H1 (cell line): Measurements from ENCODE around the gene SERPINB11. TPM values are rescaled to one million over a fixed set of nuclear protein-coding genes. Genes with fewer than 3 reads are reported as not detected.

ENCODE experiments used
- CTCF ChIA-PET: fragments of 300-600 bp; sonication (Branson Sonifier 250); formaldehyde crosslinking; loops from one replicate; lab custom pipeline; 2021; ENCODE audit not compliant: partially characterized antibody; lab: Charles Lee
- POLR2A ChIA-PET: fragments of 300-600 bp; sonication (Branson Sonifier 250); formaldehyde crosslinking; loops from one replicate; lab custom pipeline; 2021; ENCODE audit warnings: inconsistent platforms; ENCODE audit not compliant: partially characterized antibody; lab: Charles Lee
- DNase-seq, 2 experiments: peaks; one replicate each; pipeline versions ENCODE4 v3.0.0 to v3.0.0-alpha.2; 2010 to 2022; ENCODE audit warnings: low spot score in 2 of 2, low read depth in 1 of 2, mixed read lengths in 1 of 2
- FAIRE-seq: peaks from 2 replicates; lab custom pipeline; 2011; peaks lifted over from hg19 to GRCh38; lab: Jason Lieb, UNC
- H2AFZ ChIP-seq: 2 replicates; pipeline ENCODE4 v1.8.1; 2012; ENCODE audit warnings: low read length, inconsistent platforms
- H2AK5ac ChIP-seq: 2 replicates; pipeline ENCODE4 v1.6.1; 2013; ENCODE audit warnings: low read depth, low read length
- H2BK120ac ChIP-seq: replicated peaks from 2 replicates; pipeline ENCODE3; 2013; ENCODE audit warnings: low read depth, low read length, inconsistent platforms
- H2BK12ac ChIP-seq: 2 replicates; pipeline ENCODE4 v1.6.1; 2013; ENCODE audit warnings: low read depth, low read length
- H2BK15ac ChIP-seq: 2 replicates; pipeline ENCODE4 v1.6.1; 2013; ENCODE audit warnings: low read length
- H2BK20ac ChIP-seq: 2 replicates; pipeline ENCODE4 v1.6.1; 2013; ENCODE audit warnings: low read length
- H2BK5ac ChIP-seq: 2 replicates; pipeline ENCODE4 v1.6.1; 2013; ENCODE audit warnings: low read depth, low read length
- H3K14ac ChIP-seq: 2 replicates; pipeline ENCODE4 v1.6.1; 2013; ENCODE audit warnings: inconsistent platforms; ENCODE audit not compliant: insufficient read length
- H3K18ac ChIP-seq: 2 replicates; pipeline ENCODE4 v1.6.1; 2013; ENCODE audit warnings: low read length; ENCODE audit errors: extremely low read depth
- H3K23ac ChIP-seq: 2 replicates; pipeline ENCODE4 v1.6.1; 2013; ENCODE audit warnings: inconsistent platforms; ENCODE audit not compliant: insufficient read length
- H3K23me2 ChIP-seq: 2 replicates; pipeline ENCODE4 v1.6.1; 2013; ENCODE audit warnings: low read depth, low read length
- H3K27ac ChIP-seq: 2 replicates; pipeline ENCODE4 v1.6.1; 2011; ENCODE audit warnings: low read depth, low read length, inconsistent platforms
- H3K27me3 ChIP-seq, 4 experiments: replicated peaks in 1 of 4; 1 replicate in 1 of 4; 2 replicates in 3 of 4; pipeline versions ENCODE4 v1.6.1 to v1.8.1; 2011 to 2013; ENCODE audit warnings: low read length in 3 of 4, mild to moderate bottlenecking in 3 of 4, inconsistent platforms in 2 of 4, mixed read lengths in 2 of 4, moderate library complexity in 1 of 4; ENCODE audit not compliant: control insufficient read depth in 3 of 4, insufficient read depth in 3 of 4; ENCODE audit errors: extremely low read depth in 1 of 4
- H3K36me3 ChIP-seq, 4 experiments: 2 replicates each; pipeline versions ENCODE4 v1.6.1 to v1.8.1; 2011 to 2013; ENCODE audit warnings: mild to moderate bottlenecking in 4 of 4, low read length in 3 of 4, moderate library complexity in 2 of 4, control low read depth in 1 of 4, inconsistent platforms in 1 of 4; ENCODE audit not compliant: insufficient read depth in 4 of 4, control insufficient read depth in 2 of 4
- H3K4ac ChIP-seq: replicated peaks from 2 replicates; pipeline ENCODE3; 2013; ENCODE audit warnings: low read length, low read depth, mixed read lengths, inconsistent platforms; ENCODE audit not compliant: insufficient read length
- H3K4me1 ChIP-seq, 4 experiments: replicated peaks in 1 of 4; 1 replicate in 1 of 4; 2 replicates in 3 of 4; pipeline versions ENCODE4 v1.6.1 to v1.8.1; 2011 to 2013; ENCODE audit warnings: low read length in 3 of 4, inconsistent platforms in 2 of 4, mixed read lengths in 1 of 4; ENCODE audit not compliant: insufficient read depth in 4 of 4, control insufficient read depth in 3 of 4
- H3K4me2 ChIP-seq, 2 experiments: 2 replicates each; pipeline versions ENCODE4 v1.6.1 to v1.8.1; 2011 to 2013; ENCODE audit warnings: low read depth in 2 of 2, low read length in 2 of 2, control low read depth in 1 of 2, inconsistent platforms in 1 of 2, mild to moderate bottlenecking in 1 of 2; ENCODE audit not compliant: insufficient read depth in 1 of 2
- H3K4me3 ChIP-seq, 4 experiments: fragments of 200-600, 300-600 bp in 1 of 4; sonication (generic), shearing (Covaris generic), sonication (Bioruptor Twin) in 1 of 4; 2 replicates each; pipeline versions ENCODE4 v1.5.1 to v1.8.1; 2011 to 2016; ENCODE audit warnings: low read length in 4 of 4, low read depth in 3 of 4, control low read depth in 2 of 4, inconsistent platforms in 2 of 4, mild to moderate bottlenecking in 2 of 4, mixed read lengths in 1 of 4, moderate library complexity in 1 of 4; ENCODE audit not compliant: insufficient read depth in 2 of 4; ENCODE audit errors: extremely low read depth in 1 of 4
- H3K56ac ChIP-seq: replicated peaks from 2 replicates; pipeline ENCODE3; 2013; ENCODE audit warnings: low read depth, mild to moderate bottlenecking, mixed read lengths, low read length, inconsistent platforms; ENCODE audit not compliant: insufficient read length
- H3K79me1 ChIP-seq: 2 replicates; pipeline ENCODE4 v1.6.1; 2013; ENCODE audit warnings: low read depth, low read length, control low read depth
- H3K79me2 ChIP-seq, 2 experiments: 2 replicates each; pipeline versions ENCODE4 v1.6.1 to v1.8.1; 2012 to 2013; ENCODE audit warnings: low read length in 2 of 2, mild to moderate bottlenecking in 2 of 2, inconsistent platforms in 1 of 2; ENCODE audit not compliant: insufficient read depth in 2 of 2, control insufficient read depth in 1 of 2
- H3K9ac ChIP-seq, 4 experiments: replicated peaks in 1 of 4; 1 replicate in 1 of 4; 2 replicates in 3 of 4; pipeline versions ENCODE4 v1.6.1 to v1.8.1; 2011 to 2013; ENCODE audit warnings: low read depth in 3 of 4, low read length in 3 of 4, control low read depth in 2 of 4, mild to moderate bottlenecking in 2 of 4, moderate library complexity in 2 of 4, inconsistent platforms in 1 of 4; ENCODE audit errors: extremely low read depth in 1 of 4
- H3K9me3 ChIP-seq, 2 experiments: 2 replicates each; pipeline versions ENCODE4 v1.6.1 to v1.8.1; 2012 to 2013; ENCODE audit warnings: mild to moderate bottlenecking in 2 of 2, moderate library complexity in 2 of 2, control low read depth in 1 of 2, inconsistent platforms in 1 of 2, low read depth in 1 of 2, low read length in 1 of 2, mixed read lengths in 1 of 2; ENCODE audit not compliant: insufficient read depth in 2 of 2
- H4K20me1 ChIP-seq, 2 experiments: replicated peaks in 1 of 2; 2 replicates each; pipeline versions ENCODE3 to v1.8.1; 2011 to 2013; ENCODE audit warnings: inconsistent platforms in 2 of 2, low read length in 2 of 2, mild to moderate bottlenecking in 1 of 2; ENCODE audit not compliant: insufficient read depth in 2 of 2, control insufficient read depth in 1 of 2
- H4K5ac ChIP-seq: 2 replicates; pipeline ENCODE4 v1.6.1; 2013; ENCODE audit warnings: low read length, low read depth, mixed read lengths, inconsistent platforms; ENCODE audit not compliant: insufficient read length
- H4K8ac ChIP-seq: 2 replicates; pipeline ENCODE4 v1.8.0; 2013; ENCODE audit warnings: mild to moderate bottlenecking, moderate library complexity, low read length, inconsistent platforms; ENCODE audit not compliant: insufficient read depth; ENCODE audit errors: extremely low read depth
- H4K91ac ChIP-seq: replicated peaks from 2 replicates; pipeline ENCODE3; 2013; ENCODE audit warnings: low read length, mixed read lengths, inconsistent platforms; ENCODE audit not compliant: insufficient read length
- ASH2L ChIP-seq: fragments of 200-600, 300-600 bp; sonication (generic); IDR thresholded peaks from one replicate; pipeline ENCODE4 v1.7.1; 2017; ENCODE audit warnings: low read length
- CHD2 ChIP-seq: IDR thresholded peaks from 2 replicates; pipeline ENCODE4 v1.6.1; 2012; ENCODE audit warnings: low read length, improper control_type of control experiment
- CREB1 ChIP-seq: IDR thresholded peaks from 2 replicates; pipeline ENCODE4 v1.6.1; 2012; ENCODE audit warnings: inconsistent platforms
- CTBP2 ChIP-seq: IDR thresholded peaks from 2 replicates; pipeline ENCODE4 v1.7.0; 2011; ENCODE audit warnings: borderline replicate concordance, mild to moderate bottlenecking, moderate library complexity, mixed read lengths, low read length; ENCODE audit not compliant: insufficient read depth, insufficient read length
- EZH2 ChIP-seq: fragments of 200-600 bp; sonication (generic); IDR thresholded peaks from 2 replicates; pipeline ENCODE4 v1.7.1; 2012; ENCODE audit warnings: low read depth, mild to moderate bottlenecking, moderate library complexity, low read length, inconsistent platforms; ENCODE audit not compliant: severe bottlenecking
- HDAC6 ChIP-seq: IDR thresholded peaks from one replicate; pipeline ENCODE4 v1.7.1; 2012; ENCODE audit warnings: low read depth, mild to moderate bottlenecking, inconsistent platforms, low read length, moderate library complexity
- JUN ChIP-seq: IDR thresholded peaks from 2 replicates; pipeline ENCODE4 v1.6.1; 2011; ENCODE audit warnings: low read depth, mild to moderate bottlenecking, improper control_type of control experiment, low read length
- JUND ChIP-seq: IDR thresholded peaks from 2 replicates; pipeline ENCODE4 v1.6.1; 2011; ENCODE audit warnings: mild to moderate bottlenecking, improper control_type of control experiment, low read length
- MAFK ChIP-seq: IDR thresholded peaks from 2 replicates; pipeline ENCODE4 v1.6.1; 2012; ENCODE audit warnings: low read depth, mild to moderate bottlenecking, improper control_type of control experiment, low read length
- RNF2 ChIP-seq: fragments of 200-900, 300-1000 bp; sonication (generic); IDR thresholded peaks from 2 replicates; pipeline ENCODE4 v1.7.1; 2016; ENCODE audit warnings: borderline replicate concordance, low read depth, mild to moderate bottlenecking, antibody characterized with exemption, low read length; ENCODE audit not compliant: poor library complexity, severe bottlenecking; ENCODE audit errors: missing control alignments
- SAP30 ChIP-seq: fragments of 300-600 bp; sonication (generic); IDR thresholded peaks from 2 replicates; pipeline ENCODE4 v1.7.1; 2012; ENCODE audit warnings: low read length, moderate library complexity, mild to moderate bottlenecking, inconsistent platforms; ENCODE audit not compliant: insufficient read depth, insufficient replicate concordance
- SIRT6 ChIP-seq: IDR thresholded peaks from one replicate; pipeline ENCODE4 v1.7.1; 2012; ENCODE audit warnings: low read length, inconsistent platforms
- SUZ12 ChIP-seq: fragments of 200-600 bp; sonication (generic); IDR thresholded peaks from 2 replicates; pipeline ENCODE4 v1.6.1; 2012; ENCODE audit warnings: mild to moderate bottlenecking, inconsistent platforms, low read length, moderate library complexity, mixed read lengths
- TAF1 ChIP-seq: IDR thresholded peaks from 2 replicates; pipeline ENCODE4 v1.6.1; 2011; ENCODE audit warnings: mild to moderate bottlenecking, low read depth, low read length
- TCF12 ChIP-seq: IDR thresholded peaks from 2 replicates; pipeline ENCODE4 v1.6.1; 2011; ENCODE audit warnings: low read depth, mild to moderate bottlenecking, low read length
- WGBS, 2 experiments: shearing (Covaris generic) in 1 of 2; methylation state at CpG; one replicate each; pipeline versions ENCODE4 v1.1.6 to v1.1.7; 2013 to 2015; ENCODE audit warnings: low lambda C conversion rate in 2 of 2, mixed read lengths in 2 of 2, inconsistent platforms in 1 of 2, low coverage in 1 of 2, missing lambda C conversion rate in 1 of 2; ENCODE audit not compliant: insufficient replicate concordance in 2 of 2, insufficient coverage in 1 of 2, insufficient read length in 1 of 2; ENCODE audit errors: extremely low coverage in 1 of 2, missing lambda C conversion rate in 1 of 2; 5-methylcytosine and 5-hydroxymethylcytosine counted together
- polyA plus RNA-seq, 7 experiments: library from polyadenylated mRNA; depleted of rRNA in 3 of 7; stranded (reverse) in 5 of 7; unstranded in 2 of 7; fragments of >200 nt in 5 of 7; fragments of 200-250 nt in 2 of 7; gene quantifications; 1 replicate in 5 of 7; 2 replicates in 1 of 7; 4 replicates in 1 of 7; pipeline versions ENCODE4 v1.2.1 to v1.2.3, GENCODE V29; 2011 to 2013; ENCODE audit warnings: missing spikeins in 2 of 7, mixed read lengths in 2 of 7
- total RNA-seq: library from RNA; stranded (reverse); fragmentation: NEBNext Ultra II Directional; extraction: Animal tissue kit (Norgen Biotek cat#: 25700); gene quantifications from 2 replicates; pipeline ENCODE4 v1.2.1, GENCODE V29; 2021

Gene SERPINB11
- total and polyA plus RNA-seq, 2 of the 8 experiments (the other 6 are each of a cell fraction or from before 2014, with no cell fraction given), result not detected

- Histone ChIP-seq H3K18ac (no peak overlapping the region), H3K9ac (no peak overlapping the region), H4K20me1 (no peaks in the 10 kb centered on the region), H4K91ac (no peak overlapping the region), H3K79me1 (no peaks in the 10 kb centered on the region), H3K4me1 (no peaks in the 10 kb centered on the region), H3K23me2 (no peaks in the 10 kb centered on the region; the same call in 1 of the 2 replicates), H2AK5ac (no peak overlapping the region), H2BK5ac (no peak overlapping the region), H2BK120ac (no peak overlapping the region), H3K4me3 (no peak overlapping the region), H3K56ac (no peak overlapping the region), H2AFZ (no peak overlapping the region), H2BK12ac (no peak overlapping the region), H4K8ac (no peak overlapping the region; the same call in 1 of the 2 replicates), H2BK20ac (no peak overlapping the region), H3K27ac (no peak overlapping the region), H3K14ac (no peak overlapping the region), H3K27me3 (no peaks in the 10 kb centered on the region), H3K4me2 (no peak overlapping the region), H2BK15ac (no peak overlapping the region), H3K23ac (no peak overlapping the region), H3K36me3 (no peaks in the 10 kb centered on the region), H3K4ac (no peak overlapping the region), H3K9me3 (no peaks in the 10 kb centered on the region), H4K5ac (no peak overlapping the region), H3K79me2 (no peaks in the 10 kb centered on the region)
- ChIA-PET CTCF (interaction anchor here (1.3 to 1.8 kb wide), 3 partner anchors 11 to 234 kb away, joined by 3 to 9 read pairs (median 5); no protein-coding TSS in a partner anchor), POLR2A (no interaction called here)
- DNase-seq (no peak), FAIRE-seq (no peak)
- WGBS, 2 experiments, result 80% methylated on average over 2 of the region's 2 CpGs; no CpG with 5 or more reads in 1 of the 2 experiments
- TF ChIP-seq TAF1 (no peak), EZH2 (no peak), SIRT6 (no peak), JUND (no peak), CTBP2 (no peak), MAFK (no peak), HDAC6 (no peak), SAP30 (no peak), TCF12 (no peak), SUZ12 (no peak), CREB1 (no peak), ASH2L (no peak), CHD2 (no peak), RNF2 (no peak), JUN (no peak)
Measured at GRCh38 chr18:63752636-63753035, 49.9 kb downstream of the SERPINB11 start.
